Tibial nerve (tissue), 4 donors: Measurements from ENCODE around the gene RPTN. TPM values are rescaled to one million over a fixed set of nuclear protein-coding genes. Genes with fewer than 3 reads are reported as not detected.
"Not testable (repeated sequence)": the region's sequence is repeated elsewhere in the genome, so short reads cannot be mapped to it uniquely, and the experiment has no call there.

ENCODE experiments used
- DNase-seq, 2 donors: peaks; one replicate each; pipeline ENCODE4 v3.0.0-alpha.2; 2019; ENCODE audit warnings: low spot score in 2 of 2
- H3K27ac ChIP-seq, 4 donors: fragments of 200-600 bp; sonication (generic) in 3 of 4; one replicate each; pipeline ENCODE4 v1.5.1; 2017 to 2019; ENCODE audit warnings: mild to moderate bottlenecking in 1 of 4
- H3K27me3 ChIP-seq, 2 donors: fragments of 200-600 bp; sonication (generic) in 1 of 2; one replicate each; pipeline versions ENCODE4 v1.5.1 to v1.6.0; 2017 to 2019
- H3K36me3 ChIP-seq, 3 donors: fragments of 200-600 bp; sonication (generic); one replicate each; pipeline ENCODE4 v1.5.1; 2018 to 2019
- H3K4me1 ChIP-seq, 4 donors: fragments of 200-600 bp; sonication (generic) in 3 of 4; one replicate each; pipeline ENCODE4 v1.5.1; 2017 to 2019
- H3K4me3 ChIP-seq, 4 donors: fragments of 200-600 bp; sonication (generic) in 3 of 4; one replicate each; pipeline ENCODE4 v1.5.1; 2017 to 2019; ENCODE audit warnings: mild to moderate bottlenecking in 1 of 4, moderate library complexity in 1 of 4
- H3K9me3 ChIP-seq, 4 donors: fragments of 200-600 bp; sonication (generic) in 3 of 4; one replicate each; pipeline ENCODE4 v1.5.1; 2017 to 2019
- EP300 ChIP-seq, 2 donors: sonication (generic); formaldehyde crosslinking; IDR thresholded peaks; one replicate each; pipeline ENCODE4 v1.6.1; 2017; ENCODE audit warnings: antibody characterized with exemption in 2 of 2, mild to moderate bottlenecking in 1 of 2
- POLR2A ChIP-seq, 2 donors: fragments of 450-650 bp; IDR thresholded peaks; one replicate each; pipeline ENCODE4 v1.6.1; 2017; ENCODE audit warnings: antibody characterized with exemption in 2 of 2, mild to moderate bottlenecking in 2 of 2, moderate library complexity in 2 of 2
- WGBS, 2 donors: methylation state at CpG; one replicate each; pipeline ENCODE4 v1.1.5; 2018; 5-methylcytosine and 5-hydroxymethylcytosine counted together
- total RNA-seq, 4 donors: library from RNA; depleted of rRNA; stranded (reverse); fragments of >200 nt; gene quantifications; one replicate each; pipeline ENCODE4 v1.1.0, GENCODE V29; 2016
- TF ChIP-seq, protein P1 (sequence below), 5 experiments: fragments of 200-600 bp in 3 of 5; fragments of 450-650 bp in 2 of 5; sonication (generic) in 3 of 5; IDR thresholded peaks; one replicate each; pipeline ENCODE4 v1.5.1; 2016 to 2019; ENCODE audit warnings: antibody characterized with exemption in 5 of 5, mild to moderate bottlenecking in 3 of 5, moderate library complexity in 2 of 5

The RPTN gene
- total RNA-seq, 4 donors from 2014 or later: not detected

DNA sequence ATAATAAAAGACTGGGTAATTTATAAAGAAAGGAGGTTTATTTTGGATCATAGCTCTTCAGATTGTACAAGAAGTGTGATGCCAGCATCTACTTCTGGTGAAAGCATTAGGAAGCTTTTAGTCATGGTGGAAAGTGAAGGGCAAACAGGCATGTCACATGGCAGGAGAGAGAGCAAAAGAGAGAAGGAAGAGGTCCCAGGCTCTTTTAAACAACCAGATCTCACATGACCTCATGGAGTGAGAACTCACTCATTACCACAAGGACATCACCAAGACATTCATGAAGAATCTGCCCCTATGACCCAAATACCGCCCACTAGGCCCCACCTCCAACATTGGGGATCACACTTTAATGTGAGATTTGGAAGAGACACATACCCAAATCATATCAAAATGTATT is 10.0 kb downstream of the RPTN start:
- H3K4me1 ChIP-seq: no peaks in the 10 kb centered on the region
- H3K27me3 ChIP-seq: no peaks in the 10 kb centered on the region
- no peak overlapping the region for H3K4me3 ChIP-seq
- DNase-seq: no peak
- no peaks in the 10 kb centered on the region for H3K36me3 ChIP-seq
- TF ChIP-seq POLR2A (IDR thresholded peaks at IDR 0.05): no peak
- TF ChIP-seq, protein P1, sequence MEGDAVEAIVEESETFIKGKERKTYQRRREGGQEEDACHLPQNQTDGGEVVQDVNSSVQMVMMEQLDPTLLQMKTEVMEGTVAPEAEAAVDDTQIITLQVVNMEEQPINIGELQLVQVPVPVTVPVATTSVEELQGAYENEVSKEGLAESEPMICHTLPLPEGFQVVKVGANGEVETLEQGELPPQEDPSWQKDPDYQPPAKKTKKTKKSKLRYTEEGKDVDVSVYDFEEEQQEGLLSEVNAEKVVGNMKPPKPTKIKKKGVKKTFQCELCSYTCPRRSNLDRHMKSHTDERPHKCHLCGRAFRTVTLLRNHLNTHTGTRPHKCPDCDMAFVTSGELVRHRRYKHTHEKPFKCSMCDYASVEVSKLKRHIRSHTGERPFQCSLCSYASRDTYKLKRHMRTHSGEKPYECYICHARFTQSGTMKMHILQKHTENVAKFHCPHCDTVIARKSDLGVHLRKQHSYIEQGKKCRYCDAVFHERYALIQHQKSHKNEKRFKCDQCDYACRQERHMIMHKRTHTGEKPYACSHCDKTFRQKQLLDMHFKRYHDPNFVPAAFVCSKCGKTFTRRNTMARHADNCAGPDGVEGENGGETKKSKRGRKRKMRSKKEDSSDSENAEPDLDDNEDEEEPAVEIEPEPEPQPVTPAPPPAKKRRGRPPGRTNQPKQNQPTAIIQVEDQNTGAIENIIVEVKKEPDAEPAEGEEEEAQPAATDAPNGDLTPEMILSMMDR (IDR thresholded peaks at IDR 0.05): no peak
- TF ChIP-seq EP300 (IDR thresholded peaks at IDR 0.05): no peak
- 57 to 65% methylated on average over 1 of the region's 1 CpG for WGBS, 2 donors
- H3K27ac ChIP-seq: no peak overlapping the region
- H3K9me3 ChIP-seq: peaks cover 0 to 31% (median 6%) of the 10 kb centered on the region in 4 donors

DNA sequence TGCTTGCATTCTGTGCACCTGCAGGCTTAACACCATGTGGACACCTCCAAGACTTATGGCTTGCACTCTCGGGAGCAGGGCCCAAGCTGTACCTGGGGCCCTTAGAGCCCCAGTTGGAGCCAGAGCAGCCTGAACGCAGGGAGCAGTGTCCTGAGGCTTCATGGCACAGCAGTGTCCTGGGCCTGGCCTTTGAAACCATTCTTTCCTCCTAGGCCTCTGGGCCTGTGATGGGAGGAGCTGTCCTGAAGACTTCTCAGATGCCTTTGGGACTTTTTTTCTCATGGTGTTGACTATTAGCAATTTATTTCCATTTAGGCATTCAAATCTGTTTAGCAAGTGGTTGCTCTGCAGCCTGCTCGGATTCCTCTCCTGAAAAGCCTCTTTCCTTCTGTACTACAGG is 11.0 kb downstream of the RPTN start:
- DNase-seq: no peak
- H3K27ac ChIP-seq: no peak overlapping the region
- no peaks in the 10 kb centered on the region for H3K36me3 ChIP-seq
- no peaks in the 10 kb centered on the region for H3K27me3 ChIP-seq
- TF ChIP-seq POLR2A (IDR thresholded peaks at IDR 0.05) (no peak), EP300 (IDR thresholded peaks at IDR 0.05) (no peak)
- TF ChIP-seq, protein P1 (IDR thresholded peaks at IDR 0.05): no peak
- no peak overlapping the region for H3K4me3 ChIP-seq
- 63 to 70% methylated on average over 3 of the region's 3 CpGs for WGBS, 2 donors
- H3K9me3 ChIP-seq: peaks cover 0 to 31% (median 6%) of the 10 kb centered on the region in 4 donors
- H3K4me1 ChIP-seq: no peaks in the 10 kb centered on the region

DNA sequence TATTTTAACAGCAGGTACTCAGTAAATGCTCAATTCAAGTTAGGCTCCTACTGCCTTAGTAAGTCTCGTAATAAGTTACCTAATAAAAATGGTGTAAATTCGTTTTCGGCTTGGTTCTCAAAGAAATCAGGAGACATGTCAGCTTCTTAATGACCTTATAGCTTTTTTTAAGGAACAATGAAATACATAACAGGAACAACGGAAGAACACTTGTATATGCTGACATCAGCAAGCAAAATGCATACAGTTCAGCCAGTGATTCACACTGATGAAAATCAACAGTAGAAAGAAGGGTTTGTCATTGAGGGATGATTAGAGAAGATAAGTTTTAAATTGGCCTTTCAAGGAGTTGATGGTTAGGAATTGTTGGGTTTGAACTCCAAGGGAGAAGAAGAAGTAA is 13.3 kb downstream of the RPTN start:
- Histone ChIP-seq H3K9me3 (peaks cover 0 to 31% (median 6%) of the 10 kb centered on the region in 4 donors), H3K27ac (no peak overlapping the region), H3K4me3 (no peak overlapping the region), H3K4me1 (no peaks in the 10 kb centered on the region), H3K27me3 (no peaks in the 10 kb centered on the region), H3K36me3 (no peaks in the 10 kb centered on the region)
- WGBS, 2 donors: 73 to 79% methylated on average over 4 of the region's 4 CpGs
- no peak for DNase-seq
- TF ChIP-seq POLR2A (IDR thresholded peaks at IDR 0.05): no peak
- peak in 1 of 2 donors; percentile 24 for TF ChIP-seq EP300 (IDR thresholded peaks at IDR 0.05)

DNA sequence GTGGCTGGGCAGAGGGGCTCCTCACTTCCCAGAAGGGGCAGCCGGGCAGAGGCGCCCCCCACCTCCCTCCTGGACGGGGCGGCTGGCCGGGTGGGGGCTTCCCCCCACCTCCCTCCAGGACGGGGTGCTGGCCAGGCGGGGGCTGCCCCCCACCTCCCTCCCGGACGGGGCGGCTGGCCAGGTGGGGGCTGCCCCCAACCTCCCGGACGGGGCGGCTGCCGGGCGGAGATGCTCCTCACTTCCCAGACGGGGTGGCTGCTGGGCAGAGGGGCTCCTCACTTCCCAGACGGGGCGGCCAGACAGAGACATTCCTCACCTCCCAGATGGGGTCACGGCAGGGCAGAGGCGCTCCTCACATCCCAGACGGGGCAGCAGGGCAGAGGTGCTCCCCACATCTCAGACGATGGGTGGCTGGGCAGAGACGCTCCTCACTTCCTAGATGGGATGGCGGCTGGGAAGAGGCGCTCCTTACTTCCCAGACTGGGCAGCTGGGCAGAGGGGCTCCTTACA is 14.3 kb downstream of the RPTN start:
- not testable (repeated sequence) for DNase-seq, H3K36me3 ChIP-seq, H3K4me3 ChIP-seq, H3K27ac ChIP-seq, H3K4me1 ChIP-seq, H3K27me3 ChIP-seq
- WGBS, 2 donors: 88 to 93% methylated on average over 8 to 21 of the region's 25 CpGs
- H3K9me3 ChIP-seq: peaks cover 0 to 29% (median 6%) of the 10 kb centered on the region in 4 donors

DNA sequence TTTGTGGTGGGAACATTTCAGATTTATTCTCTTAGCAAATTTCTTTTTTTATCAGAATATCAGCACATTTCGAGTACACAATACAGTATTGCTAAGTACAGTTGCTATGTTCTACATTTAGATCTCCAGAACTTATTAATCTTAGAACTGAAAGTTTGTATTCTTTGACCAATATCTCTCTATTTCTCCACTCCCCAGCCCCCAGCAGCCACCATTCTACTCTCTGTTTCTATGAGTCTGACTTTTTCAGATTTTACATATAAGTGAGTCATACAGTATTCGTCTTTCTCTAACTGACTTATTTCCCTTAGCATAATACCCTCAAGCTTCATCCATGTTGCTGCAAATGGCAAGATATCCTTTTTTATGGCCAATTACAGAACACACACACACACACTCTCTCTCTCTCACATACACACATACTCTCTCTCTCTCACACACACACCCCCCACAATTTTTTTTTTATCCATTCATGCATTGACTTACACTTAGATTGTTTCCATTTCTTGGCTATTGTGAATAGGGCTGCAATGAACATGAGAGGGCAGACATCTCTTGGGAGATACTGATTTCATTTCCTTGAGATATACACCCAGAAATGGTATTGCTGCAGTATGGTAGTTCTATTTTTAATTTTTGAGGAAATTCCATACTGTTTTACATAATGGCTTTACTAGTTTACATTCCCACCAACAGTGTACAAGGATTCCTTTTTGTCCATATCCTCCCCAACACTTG is 15.7 kb downstream of the RPTN start:
- no peaks in the 10 kb centered on the region for H3K4me1 ChIP-seq
- TF ChIP-seq EP300 (IDR thresholded peaks at IDR 0.05) (no peak), POLR2A (IDR thresholded peaks at IDR 0.05) (no peak)
- TF ChIP-seq, protein P1 (IDR thresholded peaks at IDR 0.05): no peak
- H3K36me3 ChIP-seq: no peaks in the 10 kb centered on the region
- DNase-seq: no peak
- H3K27ac ChIP-seq: no peak overlapping the region
- no peak overlapping the region for H3K4me3 ChIP-seq
- H3K9me3 ChIP-seq: peaks cover 0 to 18% (median 6%) of the 10 kb centered on the region in 4 donors
- 51 to 63% methylated on average over 2 of the region's 2 CpGs for WGBS, 2 donors
- no peaks in the 10 kb centered on the region for H3K27me3 ChIP-seq

DNA sequence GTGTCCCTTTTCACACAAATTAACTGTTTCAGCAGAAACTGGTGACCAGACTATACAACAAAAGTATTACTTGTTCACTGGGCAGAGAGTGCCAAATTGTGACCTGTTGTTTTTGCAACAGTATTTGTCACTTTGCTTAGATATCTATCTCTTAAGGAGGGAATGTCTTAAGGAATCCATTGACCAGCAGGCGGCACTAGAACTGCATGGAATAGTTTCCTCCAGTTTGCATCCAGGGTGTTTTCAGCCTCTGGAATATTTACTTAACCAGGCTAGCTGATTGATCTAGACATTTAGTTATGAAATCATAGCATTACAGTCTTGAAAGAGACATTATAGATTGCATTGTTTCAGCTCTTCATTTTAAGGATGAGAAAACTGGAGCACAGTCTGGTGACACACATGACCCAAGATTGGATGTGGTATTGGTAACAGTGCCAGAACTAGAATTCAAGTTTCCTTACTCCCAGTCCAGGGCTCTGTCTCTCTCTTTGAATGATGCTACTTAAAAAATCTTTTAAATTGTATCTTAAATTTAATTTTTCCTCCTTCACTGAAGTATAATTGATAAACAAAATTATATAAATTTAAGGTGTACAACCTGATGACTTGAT is 16.9 kb downstream of the RPTN start:
- Histone ChIP-seq H3K27ac (no peak overlapping the region), H3K27me3 (no peaks in the 10 kb centered on the region), H3K4me1 (no peaks in the 10 kb centered on the region), H3K9me3 (peaks cover 0 to 5% (median 0%) of the 10 kb centered on the region in 4 donors), H3K4me3 (no peak overlapping the region), H3K36me3 (no peaks in the 10 kb centered on the region)
- no peak for TF ChIP-seq EP300 (IDR thresholded peaks at IDR 0.05)
- TF ChIP-seq, protein P1 (IDR thresholded peaks at IDR 0.05): peak; percentile 42 to 78 (median 69)
- 0% methylated on average over 1 of the region's 1 CpG for WGBS, 2 donors
- DNase-seq: peak; percentile 41 to 82
